Transverse colon (tissue), 4 donors: ENCODE measurements around the gene SBSN. TPM values are rescaled to one million over a fixed set of nuclear protein-coding genes. Genes with fewer than 3 reads are reported as not detected.
"Not testable (repeated sequence)": the region's sequence is repeated elsewhere in the genome, so short reads cannot be mapped to it uniquely, and the experiment has no call there.

Source experiments
- DNase-seq: peaks from one replicate; pipeline ENCODE4 v3.0.0-alpha.2; 2019
- H3K27ac ChIP-seq, 4 donors: fragments of 200-600 bp; sonication (generic); 2 replicates each; pipeline ENCODE4 v1.5.1; 2016 to 2018; ENCODE audit warnings: inconsistent platforms in 4 of 4
- H3K27me3 ChIP-seq: fragments of 200-600 bp; sonication (generic); 2 replicates; pipeline ENCODE4 v1.5.1; 2017; ENCODE audit warnings: inconsistent platforms
- H3K36me3 ChIP-seq, 4 donors: fragments of 200-600 bp; sonication (generic); 2 replicates each; pipeline ENCODE4 v1.5.1; 2017 to 2019; ENCODE audit warnings: inconsistent platforms in 4 of 4
- H3K4me1 ChIP-seq, 4 donors: fragments of 200-600 bp; sonication (generic); 2 replicates each; pipeline ENCODE4 v1.5.1; 2017 to 2020; ENCODE audit warnings: inconsistent platforms in 4 of 4
- H3K4me3 ChIP-seq, 4 donors: fragments of 200-600 bp; sonication (generic); 1 replicate in 1 of 4; 2 replicates in 3 of 4; pipeline versions ENCODE4 v1.5.1 to v1.6.1; 2017 to 2019; ENCODE audit warnings: inconsistent platforms in 4 of 4
- H3K9me3 ChIP-seq, 2 donors: fragments of 200-600 bp; sonication (generic); 2 replicates each; pipeline ENCODE4 v1.5.1; 2017 to 2019; ENCODE audit warnings: inconsistent platforms in 2 of 2
- EP300 ChIP-seq: sonication (generic); formaldehyde crosslinking; IDR thresholded peaks from one replicate; pipeline ENCODE4 v1.6.1; 2017; ENCODE audit warnings: antibody characterized with exemption, low read depth
- POLR2A ChIP-seq: fragments of 450-650 bp; IDR thresholded peaks from one replicate; pipeline ENCODE4 v1.6.1; 2016; ENCODE audit warnings: antibody characterized with exemption, mild to moderate bottlenecking, moderate library complexity
- POLR2AphosphoS5 ChIP-seq, 3 donors: sonication (generic); formaldehyde crosslinking; IDR thresholded peaks; one replicate each; pipeline ENCODE4 v1.6.1; 2016; ENCODE audit warnings: antibody characterized with exemption in 3 of 3
- WGBS, 2 donors: methylation state at CpG; one replicate each; pipeline ENCODE4 v1.1.5; 2018; ENCODE audit warnings: low coverage in 1 of 2; 5-methylcytosine and 5-hydroxymethylcytosine counted together
- in situ Hi-C, 4 donors: fragments of 200-750 bp; cut with MboI; loops; one replicate each; pipeline versions ENCODE4 v1.15.0 to v1.15.1; 2017; ENCODE audit warnings: low sequenced_read_pairs in 3 of 4, low pct_ligation_motif_present in 1 of 4, low pct_unique_long_range_greater_than_20kb in 1 of 4
- intact Hi-C: fragments of 100-400 bp; cut with DNase I; formaldehyde crosslinking; loops from one replicate; pipeline ENCODE4 v1.15.1; 2023; ENCODE audit warnings: low total_unique reads
- total RNA-seq, 4 donors: library from RNA; depleted of rRNA; stranded (reverse); fragments of >200 nt; gene quantifications; one replicate each; pipeline ENCODE4 v1.1.0, GENCODE V29; 2016
- TF ChIP-seq, protein P1 (sequence below), 5 experiments: fragments of 200-600 bp in 3 of 5; fragments of 450-650 bp in 2 of 5; sonication (generic) in 3 of 5; IDR thresholded peaks; 1 replicate in 2 of 5; 2 replicates in 3 of 5; pipeline ENCODE4 v1.5.1; 2016 to 2017; ENCODE audit warnings: antibody characterized with exemption in 5 of 5, inconsistent platforms in 3 of 5, mild to moderate bottlenecking in 2 of 5, moderate library complexity in 1 of 5

Gene SBSN
- total RNA-seq, 4 donors from 2014 or later = not detected

DNA sequence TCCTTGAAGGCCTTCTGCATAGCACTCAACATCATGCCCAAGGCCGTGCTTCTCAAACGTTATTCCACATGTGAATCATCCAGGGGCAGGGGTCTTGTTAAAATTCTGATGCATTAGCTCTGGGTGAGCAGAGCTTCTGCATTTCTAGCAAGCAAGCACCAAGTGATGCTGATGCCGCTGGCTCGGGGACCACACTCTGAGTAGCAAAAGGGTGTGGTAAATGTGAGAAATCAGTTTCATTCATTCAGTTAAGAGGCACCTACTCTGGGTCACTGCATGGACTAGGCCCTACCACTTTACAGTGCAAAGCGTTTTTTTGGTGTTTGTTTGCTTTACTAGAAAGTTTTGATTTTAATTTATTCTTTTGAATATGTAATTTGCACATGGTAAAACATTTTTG, 45.0 kb downstream of the SBSN start:
- WGBS, 2 donors = 86 to 93% methylated on average over 4 to 5 of the region's 5 CpGs
- no peaks in the 10 kb centered on the region for H3K4me1 ChIP-seq
- H3K27me3 ChIP-seq = no peaks in the 10 kb centered on the region
- H3K9me3 ChIP-seq = no peaks in the 10 kb centered on the region
- no peaks in the 10 kb centered on the region for H3K36me3 ChIP-seq
- DNase-seq = no peak
- in situ Hi-C loops (no loop called here), intact Hi-C loops (no loop called here)
- H3K4me3 ChIP-seq = no peak overlapping the region
- no peak overlapping the region for H3K27ac ChIP-seq
- no peak for TF ChIP-seq POLR2AphosphoS5 (IDR thresholded peaks at IDR 0.05)
- no peak for TF ChIP-seq EP300
- TF ChIP-seq POLR2A = no peak
- TF ChIP-seq, protein P1, sequence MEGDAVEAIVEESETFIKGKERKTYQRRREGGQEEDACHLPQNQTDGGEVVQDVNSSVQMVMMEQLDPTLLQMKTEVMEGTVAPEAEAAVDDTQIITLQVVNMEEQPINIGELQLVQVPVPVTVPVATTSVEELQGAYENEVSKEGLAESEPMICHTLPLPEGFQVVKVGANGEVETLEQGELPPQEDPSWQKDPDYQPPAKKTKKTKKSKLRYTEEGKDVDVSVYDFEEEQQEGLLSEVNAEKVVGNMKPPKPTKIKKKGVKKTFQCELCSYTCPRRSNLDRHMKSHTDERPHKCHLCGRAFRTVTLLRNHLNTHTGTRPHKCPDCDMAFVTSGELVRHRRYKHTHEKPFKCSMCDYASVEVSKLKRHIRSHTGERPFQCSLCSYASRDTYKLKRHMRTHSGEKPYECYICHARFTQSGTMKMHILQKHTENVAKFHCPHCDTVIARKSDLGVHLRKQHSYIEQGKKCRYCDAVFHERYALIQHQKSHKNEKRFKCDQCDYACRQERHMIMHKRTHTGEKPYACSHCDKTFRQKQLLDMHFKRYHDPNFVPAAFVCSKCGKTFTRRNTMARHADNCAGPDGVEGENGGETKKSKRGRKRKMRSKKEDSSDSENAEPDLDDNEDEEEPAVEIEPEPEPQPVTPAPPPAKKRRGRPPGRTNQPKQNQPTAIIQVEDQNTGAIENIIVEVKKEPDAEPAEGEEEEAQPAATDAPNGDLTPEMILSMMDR (IDR thresholded peaks at IDR 0.05) = no peak

DNA sequence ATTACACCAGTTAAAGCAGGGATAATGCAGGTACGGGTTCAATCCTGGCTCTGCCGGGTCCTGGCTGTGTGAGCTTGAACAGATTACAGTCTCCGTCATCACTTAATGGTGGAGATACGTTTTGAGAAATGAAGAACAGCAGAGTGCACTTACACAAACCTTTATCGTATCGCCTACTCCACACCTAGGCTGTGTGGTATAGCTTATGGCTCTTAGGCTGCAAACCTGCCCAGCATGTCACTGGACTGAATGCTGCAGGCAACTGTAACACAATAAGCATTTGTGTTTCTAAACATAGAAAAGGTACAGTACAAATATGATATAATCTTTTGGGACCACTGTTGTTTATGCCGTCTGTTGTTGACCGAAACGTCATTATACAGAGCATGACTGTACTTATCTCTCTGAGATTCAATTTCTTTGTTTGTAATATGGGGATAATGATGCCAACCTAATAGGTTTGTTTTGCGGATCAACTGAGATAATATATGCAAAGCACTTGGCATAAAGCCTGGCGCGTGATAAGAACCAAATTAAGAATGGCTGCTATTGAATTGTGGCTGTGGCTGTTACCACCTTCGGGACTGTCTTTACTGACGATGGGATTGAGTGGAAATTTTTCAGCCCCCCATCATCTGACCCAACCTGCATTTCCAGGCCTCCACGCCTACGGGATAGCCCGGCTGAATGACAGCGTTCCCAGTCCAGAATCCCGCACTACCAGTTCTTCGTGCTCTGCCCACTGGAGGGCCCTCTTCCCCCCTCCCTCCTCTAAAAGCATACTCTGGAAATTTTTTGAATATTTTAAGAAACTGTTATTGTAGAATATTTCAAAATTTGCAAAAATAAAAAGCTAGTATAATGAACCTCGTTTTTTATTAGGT, 49.1 kb downstream of the SBSN start:
- intact Hi-C loops = no loop called here
- WGBS, 2 donors = 71 to 72% methylated on average over 13 to 21 of the region's 21 CpGs

DNA sequence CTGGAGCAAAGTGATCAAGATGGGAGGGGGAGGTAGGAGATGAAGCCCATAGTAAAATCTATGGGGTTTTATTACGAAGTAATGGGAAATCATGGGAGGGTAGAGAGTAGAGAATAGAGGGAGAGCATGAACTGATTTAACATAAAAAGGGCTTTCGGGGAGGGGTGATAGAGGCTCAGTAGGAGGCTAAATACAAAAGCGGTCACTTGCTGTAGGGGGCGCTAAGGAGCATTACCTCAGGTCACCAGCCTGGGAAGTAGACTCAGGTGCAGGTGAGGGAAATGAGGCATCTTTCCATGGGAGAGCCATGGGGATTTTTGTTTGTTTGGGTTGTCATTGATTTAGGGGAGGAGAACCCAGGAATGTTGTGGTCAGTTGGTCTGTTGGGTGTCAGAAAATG, 52.0 kb downstream of the SBSN start:
- in situ Hi-C loops (no loop called here), intact Hi-C loops (no loop called here)
- Histone ChIP-seq H3K4me1 (no peaks in the 10 kb centered on the region), H3K27ac (no peak overlapping the region), H3K4me3 (no peak overlapping the region), H3K27me3 (no peaks in the 10 kb centered on the region), H3K9me3 (no peaks in the 10 kb centered on the region), H3K36me3 (no peaks in the 10 kb centered on the region)
- DNase-seq = no peak
- WGBS, 2 donors = 59 to 63% methylated on average over 3 to 4 of the region's 4 CpGs
- no peak for TF ChIP-seq POLR2AphosphoS5 (IDR thresholded peaks at IDR 0.05)
- no peak for TF ChIP-seq POLR2A
- TF ChIP-seq EP300 = no peak
- TF ChIP-seq, protein P1 (IDR thresholded peaks at IDR 0.05) = peak in 1 of 5 experiments; percentile 4

More for the DNA sequence above, 49.1 kb downstream of the SBSN start:
- Histone ChIP-seq H3K9me3 (no peaks in the 10 kb centered on the region), H3K36me3 (no peaks in the 10 kb centered on the region), H3K4me3 (no peak overlapping the region), H3K27me3 (no peaks in the 10 kb centered on the region), H3K27ac (no peak overlapping the region), H3K4me1 (no peaks in the 10 kb centered on the region)
- TF ChIP-seq, protein P1 (IDR thresholded peaks at IDR 0.05) = no peak
- no peak for TF ChIP-seq POLR2A
- no peak for TF ChIP-seq EP300
- TF ChIP-seq POLR2AphosphoS5 (IDR thresholded peaks at IDR 0.05) = no peak
- in situ Hi-C loops = no loop called here
- DNase-seq = no peak

DNA sequence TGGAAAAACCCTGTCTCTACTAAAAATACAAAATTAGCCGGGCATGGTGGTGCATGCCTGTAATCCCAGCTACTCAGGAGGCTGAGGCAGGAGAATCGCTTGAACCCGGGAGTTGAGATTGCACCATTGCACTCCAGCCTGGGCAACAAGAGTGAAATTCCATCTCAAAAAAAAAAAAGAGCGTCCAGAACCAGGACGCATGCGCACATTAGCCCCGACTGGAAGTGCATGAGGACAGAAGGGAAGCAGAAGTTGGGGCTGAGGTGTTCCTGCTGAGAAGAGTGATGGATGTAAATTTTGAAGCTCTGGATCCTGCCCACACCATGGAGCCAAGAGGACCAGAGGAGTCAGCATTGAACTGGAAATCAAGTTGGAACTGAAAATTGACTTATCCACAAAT, 53.5 kb downstream of the SBSN start:
- H3K27me3 ChIP-seq, H3K4me1 ChIP-seq, H3K4me3 ChIP-seq, H3K9me3 ChIP-seq, intact Hi-C loops, DNase-seq, H3K27ac ChIP-seq, H3K36me3 ChIP-seq: not testable (repeated sequence)
- 95% methylated on average over 7 of the region's 7 CpGs; no CpG with 5 or more reads in 1 of the 2 donors for WGBS, 2 donors
- in situ Hi-C loops = loop anchor here in 1 of 4 donors (25.0 kb wide), 1 partner anchor 112 kb away; the partner anchor contains the start of genes FFAR3 and GPR42
